ENCODE results near the gene ABHD17C.

DNA sequence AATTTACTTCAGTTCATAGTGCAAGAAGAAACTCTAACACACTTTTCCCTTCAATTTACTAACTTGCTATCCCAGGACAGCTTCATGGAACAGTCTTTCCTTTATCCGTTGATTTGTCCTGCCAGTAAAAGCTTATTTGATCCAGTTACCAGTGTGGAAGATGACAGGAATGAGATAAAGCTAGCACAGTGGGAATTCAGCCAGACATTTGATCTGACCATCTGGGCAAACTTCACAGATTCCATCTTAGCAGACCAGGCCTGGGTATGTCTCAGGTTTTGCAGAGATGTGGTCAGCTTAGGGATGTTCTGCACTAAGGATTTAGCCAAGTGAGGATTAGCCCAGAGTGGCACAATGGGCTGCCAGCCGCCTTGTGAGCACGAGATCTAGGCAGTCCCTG is 103.8 kb downstream of the ABHD17C start:
- no peak for TF ChIP-seq EZH2 (IDR thresholded peaks at IDR 0.05; ENCODE audit: low read length, unreplicated experiment)
- TF ChIP-seq, protein P1, sequence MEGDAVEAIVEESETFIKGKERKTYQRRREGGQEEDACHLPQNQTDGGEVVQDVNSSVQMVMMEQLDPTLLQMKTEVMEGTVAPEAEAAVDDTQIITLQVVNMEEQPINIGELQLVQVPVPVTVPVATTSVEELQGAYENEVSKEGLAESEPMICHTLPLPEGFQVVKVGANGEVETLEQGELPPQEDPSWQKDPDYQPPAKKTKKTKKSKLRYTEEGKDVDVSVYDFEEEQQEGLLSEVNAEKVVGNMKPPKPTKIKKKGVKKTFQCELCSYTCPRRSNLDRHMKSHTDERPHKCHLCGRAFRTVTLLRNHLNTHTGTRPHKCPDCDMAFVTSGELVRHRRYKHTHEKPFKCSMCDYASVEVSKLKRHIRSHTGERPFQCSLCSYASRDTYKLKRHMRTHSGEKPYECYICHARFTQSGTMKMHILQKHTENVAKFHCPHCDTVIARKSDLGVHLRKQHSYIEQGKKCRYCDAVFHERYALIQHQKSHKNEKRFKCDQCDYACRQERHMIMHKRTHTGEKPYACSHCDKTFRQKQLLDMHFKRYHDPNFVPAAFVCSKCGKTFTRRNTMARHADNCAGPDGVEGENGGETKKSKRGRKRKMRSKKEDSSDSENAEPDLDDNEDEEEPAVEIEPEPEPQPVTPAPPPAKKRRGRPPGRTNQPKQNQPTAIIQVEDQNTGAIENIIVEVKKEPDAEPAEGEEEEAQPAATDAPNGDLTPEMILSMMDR (conservative IDR thresholded peaks at IDR 0.05; ENCODE audit: low read depth, low read length), result no peak
- no peak for TF ChIP-seq EZH2phosphoT487 (IDR thresholded peaks at IDR 0.05; ENCODE audit: borderline replicate concordance, low read length)

Measured in PC-3 (cell line).